Testis (tissue), 2 donors: ENCODE measurements around the gene WDR4.

Experiments used
- POLR2A ChIP-seq: fragments of 450-650 bp; IDR thresholded peaks from one replicate; pipeline ENCODE4 v1.6.1; 2017; ENCODE audit warnings: antibody characterized with exemption, mild to moderate bottlenecking, moderate library complexity
- TF ChIP-seq, protein P1 (sequence below), 3 experiments: fragments of 450-650 bp in 2 of 3; fragments of 200-600 bp in 1 of 3; sonication (generic) in 1 of 3; IDR thresholded peaks; one replicate each; pipeline ENCODE4 v1.5.1; 2016 to 2019; ENCODE audit warnings: antibody characterized with exemption in 3 of 3, mild to moderate bottlenecking in 2 of 3, moderate library complexity in 1 of 3

DNA sequence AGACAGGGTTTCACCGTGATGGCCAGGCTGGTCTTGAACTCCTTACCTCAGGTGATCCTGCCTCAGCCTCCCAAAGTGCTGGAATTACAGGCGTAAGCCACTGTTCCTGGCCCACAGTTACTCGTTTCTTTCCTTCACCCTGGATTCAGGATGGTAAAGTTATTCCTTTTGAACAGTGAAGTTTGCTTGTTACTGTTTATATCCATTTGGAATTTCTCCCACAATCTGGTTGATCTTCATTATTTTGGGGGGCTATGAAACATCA is 43.0 kb downstream of the WDR4 start:
- TF ChIP-seq, protein P1, sequence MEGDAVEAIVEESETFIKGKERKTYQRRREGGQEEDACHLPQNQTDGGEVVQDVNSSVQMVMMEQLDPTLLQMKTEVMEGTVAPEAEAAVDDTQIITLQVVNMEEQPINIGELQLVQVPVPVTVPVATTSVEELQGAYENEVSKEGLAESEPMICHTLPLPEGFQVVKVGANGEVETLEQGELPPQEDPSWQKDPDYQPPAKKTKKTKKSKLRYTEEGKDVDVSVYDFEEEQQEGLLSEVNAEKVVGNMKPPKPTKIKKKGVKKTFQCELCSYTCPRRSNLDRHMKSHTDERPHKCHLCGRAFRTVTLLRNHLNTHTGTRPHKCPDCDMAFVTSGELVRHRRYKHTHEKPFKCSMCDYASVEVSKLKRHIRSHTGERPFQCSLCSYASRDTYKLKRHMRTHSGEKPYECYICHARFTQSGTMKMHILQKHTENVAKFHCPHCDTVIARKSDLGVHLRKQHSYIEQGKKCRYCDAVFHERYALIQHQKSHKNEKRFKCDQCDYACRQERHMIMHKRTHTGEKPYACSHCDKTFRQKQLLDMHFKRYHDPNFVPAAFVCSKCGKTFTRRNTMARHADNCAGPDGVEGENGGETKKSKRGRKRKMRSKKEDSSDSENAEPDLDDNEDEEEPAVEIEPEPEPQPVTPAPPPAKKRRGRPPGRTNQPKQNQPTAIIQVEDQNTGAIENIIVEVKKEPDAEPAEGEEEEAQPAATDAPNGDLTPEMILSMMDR (IDR thresholded peaks at IDR 0.05): no peak
- TF ChIP-seq POLR2A: no peak
